ENCODE results near the gene HECTD1.
"Not testable (repeated sequence)": the region's sequence is repeated elsewhere in the genome, so short reads cannot be mapped to it uniquely, and the experiment has no call there.

Gene HECTD1

GRCh38 chr14:31093884-31094839 is 113.4 kb downstream of the HECTD1 start:
- not testable (repeated sequence) for DNase-seq (ENCODE audit: low spot score)

GRCh38 chr14:31092160-31092708 is 115.4 kb downstream of the HECTD1 start:
- no peak for DNase-seq (ENCODE audit: low spot score)

GRCh38 chr14:31090883-31091764 is 116.5 kb downstream of the HECTD1 start:
- peak; percentile 90 for DNase-seq (ENCODE audit: low spot score)

- not testable (repeated sequence) for DNase-seq (ENCODE audit: low spot score)
Observed at GRCh38 chr14:31086466-31086865, 121.1 kb downstream of the HECTD1 start.

- DNase-seq (ENCODE audit: low spot score), result no peak
Observed at GRCh38 chr14:31085027-31085426, 122.6 kb downstream of the HECTD1 start.

GRCh38 chr14:31084385-31084784 is 123.2 kb downstream of the HECTD1 start:
- no peak for DNase-seq (ENCODE audit: low spot score)

- no peak for DNase-seq (ENCODE audit: low spot score)
Observed at GRCh38 chr14:31083781-31084180, 123.8 kb downstream of the HECTD1 start.

- DNase-seq (ENCODE audit: low spot score), result no peak
Observed at GRCh38 chr14:31080484-31080883, 127.1 kb downstream of the HECTD1 start.

GRCh38 chr14:31080056-31080455 is 127.5 kb downstream of the HECTD1 start:
- no peak for DNase-seq (ENCODE audit: low spot score)

GRCh38 chr14:31078766-31079165 is 128.8 kb downstream of the HECTD1 start:
- DNase-seq (ENCODE audit: low spot score), result no peak

- no peak for DNase-seq (ENCODE audit: low spot score)
Observed at GRCh38 chr14:31075144-31075543, 132.4 kb downstream of the HECTD1 start.

- DNase-seq (ENCODE audit: low spot score), result no peak
Observed at GRCh38 chr14:31071151-31071550, 136.4 kb downstream of the HECTD1 start.

GRCh38 chr14:31070431-31070830 is 137.2 kb downstream of the HECTD1 start:
- peak; percentile 88 for DNase-seq (ENCODE audit: low spot score)

GRCh38 chr14:31069343-31069742 is 138.2 kb downstream of the HECTD1 start:
- DNase-seq (ENCODE audit: low spot score), result no peak

GRCh38 chr14:31068235-31068634 is 139.4 kb downstream of the HECTD1 start:
- no peak for DNase-seq (ENCODE audit: low spot score)

- not testable (repeated sequence) for DNase-seq (ENCODE audit: low spot score)
Observed at GRCh38 chr14:31062908-31063307, 144.7 kb downstream of the HECTD1 start.

GRCh38 chr14:31060253-31060875 is 147.2 kb downstream of the HECTD1 start:
- no peak for DNase-seq (ENCODE audit: low spot score)

- peak; percentile 67 for DNase-seq (ENCODE audit: low spot score)
Observed at GRCh38 chr14:31059152-31059924, 148.3 kb downstream of the HECTD1 start.

GRCh38 chr14:31057701-31058364 is 149.8 kb downstream of the HECTD1 start:
- DNase-seq (ENCODE audit: low spot score), result no peak

GRCh38 chr14:31057035-31057434 is 150.6 kb downstream of the HECTD1 start:
- no peak for DNase-seq (ENCODE audit: low spot score)
